HepG2 (cell line): ENCODE results near the gene ZNF628. TPM values are rescaled to one million over a fixed set of nuclear protein-coding genes. Genes with fewer than 3 reads are reported as not detected.

Experiments
- ATAC-seq: fragments of 200-7000 bp; cut with Tn5 transposase; 3 replicates; pipeline ENCODE4 v1.9.1; 2020; ENCODE audit warnings: mild to moderate bottlenecking, moderate library complexity
- BruUV-seq: library from RNA; stranded (reverse); fragments of 400-500 nt; replicated peaks from 2 replicates; lab custom pipeline; 2021; lab: Mats Ljungman, UMichigan
- CTCF ChIA-PET: fragments of 300-600 bp; formaldehyde crosslinking; extraction: SDS; loops from one replicate; lab custom pipeline; 2021; ENCODE audit warnings: low total read pairs, inconsistent platforms, low intra/inter-chr PET ratio; lab: Yijun Ruan, JAX
- POLR2A ChIA-PET: fragments of 350-600 bp; sonication (Branson Sonifier 250); formaldehyde crosslinking; loops from one replicate; lab custom pipeline; 2020; ENCODE audit warnings: antibody characterized with exemption, inconsistent platforms; lab: Yijun Ruan, JAX
- DNase-seq: peaks from one replicate; pipeline ENCODE4 v3.0.0-alpha.2; 2015; ENCODE audit warnings: low spot score
- FAIRE-seq: peaks from 3 replicates; lab custom pipeline; 2011; peaks lifted over from hg19 to GRCh38; lab: Jason Lieb, UNC
- H2AFZ ChIP-seq: one replicate; pipeline ENCODE4 v1.6.1; 2011; ENCODE audit warnings: low read length, inconsistent platforms
- H3K27ac ChIP-seq: fragments of 300-600 bp; 3 replicates; pipeline ENCODE4 v1.8.0; 2011; ENCODE audit warnings: mixed run types, mild to moderate bottlenecking, mixed read lengths, low read length, inconsistent platforms; ENCODE audit not compliant: insufficient read depth; ENCODE audit errors: extremely low read length
- H3K27me3 ChIP-seq, 2 experiments: fragments of 200-600 bp in 1 of 2; 2 replicates in 1 of 2; 3 replicates in 1 of 2; pipeline versions ENCODE4 v1.6.0 to v1.8.0; 2011; ENCODE audit warnings: low read length in 2 of 2, mild to moderate bottlenecking in 2 of 2, moderate library complexity in 2 of 2, inconsistent platforms in 1 of 2; ENCODE audit not compliant: insufficient read depth in 2 of 2, control insufficient read depth in 1 of 2
- H3K36me3 ChIP-seq, 2 experiments: fragments of 200-600 bp in 1 of 2; replicated peaks in 1 of 2; 2 replicates in 1 of 2; 3 replicates in 1 of 2; pipeline versions ENCODE4 v1.5.1 to v1.8.0; 2011; ENCODE audit warnings: low read length in 2 of 2, inconsistent platforms in 1 of 2; ENCODE audit not compliant: insufficient read depth in 2 of 2, control insufficient read depth in 1 of 2
- H3K4me1 ChIP-seq: 2 replicates; pipeline ENCODE4 v1.5.1; 2012; ENCODE audit warnings: low read length, inconsistent platforms; ENCODE audit not compliant: insufficient read depth
- H3K4me2 ChIP-seq: 2 replicates; pipeline ENCODE4 v1.6.0; 2011; ENCODE audit warnings: low read depth, low read length, inconsistent platforms
- H3K4me3 ChIP-seq, 3 experiments: fragments of 200-600 bp in 1 of 3; sonication (generic), shearing (Covaris generic) in 1 of 3; replicated peaks in 1 of 3; 2 replicates each; pipeline ENCODE4 v1.5.1; 2011 to 2016; ENCODE audit warnings: low read length in 3 of 3, inconsistent platforms in 2 of 3, low read depth in 2 of 3, mild to moderate bottlenecking in 2 of 3, control low read depth in 1 of 3, mixed read lengths in 1 of 3; ENCODE audit not compliant: insufficient read depth in 1 of 3
- H3K79me2 ChIP-seq: one replicate; pipeline ENCODE4 v1.6.1; 2011; ENCODE audit warnings: low read length, inconsistent platforms; ENCODE audit not compliant: insufficient read depth
- H3K9ac ChIP-seq: 2 replicates; pipeline ENCODE4 v1.6.0; 2011; ENCODE audit warnings: mild to moderate bottlenecking, low read depth, low read length, inconsistent platforms; ENCODE audit not compliant: insufficient read depth
- H3K9me3 ChIP-seq: 2 replicates; pipeline ENCODE4 v1.5.1; 2012; ENCODE audit warnings: mild to moderate bottlenecking, low read length
- H4K20me1 ChIP-seq: 2 replicates; pipeline ENCODE4 v1.6.0; 2011; ENCODE audit warnings: inconsistent platforms, mild to moderate bottlenecking, low read length, moderate library complexity; ENCODE audit not compliant: insufficient read depth
- DMAP1 ChIP-seq: IDR thresholded peaks from 2 replicates; pipeline ENCODE4 v1.6.1; 2016
- RBAK ChIP-seq: sonication (generic); formaldehyde crosslinking; IDR thresholded peaks from 2 replicates; pipeline ENCODE4 v1.5.1; 2020; ENCODE audit warnings: mild to moderate bottlenecking, missing genetic modification reagents
- ZFP1 ChIP-seq: IDR thresholded peaks from 2 replicates; pipeline ENCODE4 v1.6.1; 2016
- ZNF318 ChIP-seq: sonication (generic); formaldehyde crosslinking; IDR thresholded peaks from 2 replicates; pipeline ENCODE4 v1.4.0; 2020; ENCODE audit warnings: mild to moderate bottlenecking, missing genetic modification reagents
- WGBS: methylation state at CpG from one replicate; pipeline ENCODE4 v1.1.6; 2017; ENCODE audit warnings: low lambda C conversion rate; 5-methylcytosine and 5-hydroxymethylcytosine counted together
- in situ Hi-C: cut with HindIII; loops from 2 replicates; pipeline ENCODE4 v1.10.0; 2017; ENCODE audit warnings: low pct_unique_long_range_greater_than_20kb; ENCODE audit not compliant: extremely low pct_ligation_motif_present
- intact Hi-C: fragments of 100-400 bp; cut with micrococcal nuclease; formaldehyde crosslinking; loops from one replicate; pipeline ENCODE4 v1.10.0; 2022; ENCODE audit not compliant: unreplicated experiment
- polyA plus RNA-seq, 8 experiments: library from polyadenylated mRNA; depleted of rRNA in 3 of 8; stranded (reverse) in 7 of 8; unstranded in 1 of 8; fragments of >200 nt; fragmentation: Illumina TruSeq in 4 of 8; extraction: Trizol in 4 of 8; gene quantifications; 2 replicates each; pipeline versions ENCODE4 v1.2.1 to v1.2.3, GENCODE V29; 2011 to 2016; ENCODE audit warnings: low read depth in 4 of 8, missing spikeins in 1 of 8, mixed read lengths in 1 of 8; ENCODE audit not compliant: insufficient read depth in 1 of 8
- total RNA-seq, 5 experiments: library from RNA; depleted of rRNA; stranded (reverse); fragments of >200 nt; fragmentation: Illumina TruSeq; extraction: Trizol; gene quantifications; 2 replicates each; pipeline ENCODE4 v1.2.3, GENCODE V29; 2016; ENCODE audit warnings: low read depth in 1 of 5

Gene ZNF628
- total and polyA plus RNA-seq, 2 of the 13 experiments (the other 11 are each of a cell fraction or from before 2014, with no cell fraction given) = 0.54 to 1.2 TPM

- TF ChIP-seq ZNF318 (CRISPR knock-in tag) (no peak), DMAP1 (no peak), RBAK (CRISPR knock-in tag) (no peak)
These were observed 28.6 kb downstream of the ZNF628 start (continued) for GRCh38 chr19:55504981-55505380.

GRCh38 chr19:55508120-55508519, 31.7 kb downstream of the ZNF628 start:
- H3K27ac ChIP-seq = no peak overlapping the region
- no peak for TF ChIP-seq ZFP1 (CRISPR knock-in tag)
- TF ChIP-seq, all 625 proteins: peak for 0
- ATAC-seq (no peak), FAIRE-seq (no peak), DNase-seq (no peak)
- intact Hi-C loops (no loop called here), in situ Hi-C loops (no loop called here)
- no peak overlapping the region for H3K9ac ChIP-seq
- H3K79me2 ChIP-seq = no peaks in the 10 kb centered on the region
- peaks cover 2 to 22% of the 10 kb centered on the region in 2 experiments; a peak in 4 of 5 replicates for H3K27me3 ChIP-seq
- no peaks in the 10 kb centered on the region for H3K9me3 ChIP-seq
- ChIA-PET POLR2A (interaction anchor here (1.1 to 1.3 kb wide), 2 partner anchors 46 to 116 kb away, joined by 3 read pairs; partner anchors contain the start of genes ISOC2 and ZNF784), CTCF (no interaction called here)
- H3K4me2 ChIP-seq = no peak overlapping the region
- BruUV-seq = no TSS peak
- H3K4me3 ChIP-seq = no peak overlapping the region
- 5% methylated on average over 10 of the region's 10 CpGs for WGBS
- H4K20me1 ChIP-seq = no peaks in the 10 kb centered on the region
- no peaks in the 10 kb centered on the region for H3K36me3 ChIP-seq
- H2AFZ ChIP-seq = no peak overlapping the region
- peaks cover 17% of the 10 kb centered on the region for H3K4me1 ChIP-seq
